SU-DHL-6 (cell line): ENCODE measurements around the gene PREX1.

ENCODE experiments used
- CTCF ChIP-seq: fragments of 200-600 bp; sonication (generic); IDR thresholded peaks from one replicate; pipeline ENCODE4 v1.5.1; 2017; ENCODE audit warnings: antibody characterized with exemption, mild to moderate bottlenecking, low read length, moderate library complexity; ENCODE audit not compliant: insufficient read depth, poor library complexity, severe bottlenecking
- EZH2phosphoT487 ChIP-seq: fragments of 200-600 bp; sonication (generic), shearing (Covaris generic); conservative IDR thresholded peaks from 2 replicates; pipeline ENCODE4 v1.6.1; 2018; ENCODE audit warnings: mild to moderate bottlenecking, antibody characterized with exemption, low read length, moderate library complexity, mixed read lengths

GRCh38 chr20:48772183-48772976 lies 55.4 kb downstream of the PREX1 start:
- TF ChIP-seq CTCF = no peak
- no peak for TF ChIP-seq EZH2phosphoT487
